H9 (cell line): ENCODE measurements around the gene KCNAB2. TPM values are rescaled to one million over a fixed set of nuclear protein-coding genes. Genes with fewer than 3 reads are reported as not detected.

Source experiments
- DNase-seq: peaks from one replicate; pipeline ENCODE4 v3.0.0-alpha.2; 2017
- H2AFZ ChIP-seq: one replicate; pipeline ENCODE4 v1.6.1; 2013; ENCODE audit warnings: mild to moderate bottlenecking, low read length, control low read depth, moderate library complexity
- H2AK5ac ChIP-seq: 2 replicates; pipeline ENCODE4 v1.6.1; 2013; ENCODE audit warnings: low read length, control low read depth, mixed read lengths; ENCODE audit not compliant: insufficient read length
- H2BK120ac ChIP-seq: one replicate; pipeline ENCODE4 v1.6.1; 2013; ENCODE audit warnings: low read depth, mild to moderate bottlenecking, low read length, control low read depth, inconsistent platforms; ENCODE audit not compliant: poor library complexity, severe bottlenecking
- H2BK12ac ChIP-seq: 2 replicates; pipeline ENCODE4 v1.6.1; 2013; ENCODE audit warnings: low read length, control low read depth, mixed read lengths, low read depth; ENCODE audit not compliant: insufficient read length
- H2BK15ac ChIP-seq: 2 replicates; pipeline ENCODE4 v1.6.1; 2013; ENCODE audit warnings: low read depth, low read length, control low read depth
- H2BK20ac ChIP-seq: one replicate; pipeline ENCODE4 v1.6.1; 2013; ENCODE audit warnings: low read depth, mild to moderate bottlenecking, low read length, control low read depth, inconsistent platforms; ENCODE audit not compliant: poor library complexity, severe bottlenecking
- H2BK5ac ChIP-seq: 2 replicates; pipeline ENCODE4 v1.6.1; 2013; ENCODE audit warnings: low read length, control low read depth, mixed read lengths; ENCODE audit not compliant: insufficient read length
- H3K14ac ChIP-seq: 2 replicates; pipeline ENCODE4 v1.6.1; 2013; ENCODE audit warnings: low read length, control low read depth; ENCODE audit not compliant: insufficient read depth
- H3K18ac ChIP-seq: 2 replicates; pipeline ENCODE4 v1.6.1; 2013; ENCODE audit warnings: low read depth, mild to moderate bottlenecking, mixed read lengths, low read length, control low read depth; ENCODE audit not compliant: insufficient read length
- H3K23ac ChIP-seq: 2 replicates; pipeline ENCODE4 v1.6.1; 2013; ENCODE audit warnings: low read length, control low read depth, mixed read lengths, low read depth; ENCODE audit not compliant: insufficient read length
- H3K23me2 ChIP-seq: 2 replicates; pipeline ENCODE4 v1.6.1; 2013; ENCODE audit warnings: low read depth, mild to moderate bottlenecking, mixed read lengths, low read length, control low read depth; ENCODE audit not compliant: insufficient read length, poor library complexity, severe bottlenecking
- H3K27ac ChIP-seq: 2 replicates; pipeline ENCODE4 v1.5.1; 2013; ENCODE audit warnings: low read length, control low read depth, mixed read lengths, low read depth; ENCODE audit not compliant: insufficient read length
- H3K27me3 ChIP-seq: 2 replicates; pipeline ENCODE4 v1.6.1; 2013; ENCODE audit warnings: low read length, control low read depth, inconsistent platforms; ENCODE audit not compliant: insufficient read depth
- H3K4ac ChIP-seq: 2 replicates; pipeline ENCODE4 v1.6.1; 2013; ENCODE audit warnings: low read depth, mild to moderate bottlenecking, control low read depth, inconsistent platforms, low read length, moderate library complexity
- H3K4me1 ChIP-seq: 2 replicates; pipeline ENCODE4 v1.6.1; 2013; ENCODE audit warnings: low read length, control low read depth, inconsistent platforms; ENCODE audit not compliant: insufficient read depth
- H3K4me2 ChIP-seq: 2 replicates; pipeline ENCODE4 v1.6.1; 2013; ENCODE audit warnings: low read length, control low read depth, mixed read lengths; ENCODE audit not compliant: insufficient read length, insufficient read depth
- H3K56ac ChIP-seq: 2 replicates; pipeline ENCODE4 v1.6.1; 2013; ENCODE audit warnings: low read depth, mild to moderate bottlenecking, mixed read lengths, low read length, control low read depth; ENCODE audit not compliant: insufficient read length
- H3K79me1 ChIP-seq: 2 replicates; pipeline ENCODE4 v1.6.1; 2013; ENCODE audit warnings: low read depth, mild to moderate bottlenecking, moderate library complexity, low read length, control low read depth, inconsistent platforms; ENCODE audit not compliant: insufficient read depth, poor library complexity, severe bottlenecking
- H3K79me2 ChIP-seq: 2 replicates; pipeline ENCODE4 v1.6.1; 2013; ENCODE audit warnings: low read length, control low read depth, inconsistent platforms; ENCODE audit not compliant: insufficient read depth
- H3K9ac ChIP-seq: 2 replicates; pipeline ENCODE4 v1.6.1; 2013; ENCODE audit warnings: low read length, control low read depth, mixed read lengths; ENCODE audit not compliant: insufficient read length; ENCODE audit errors: extremely low read depth
- H3K9me3 ChIP-seq: one replicate; pipeline ENCODE4 v1.6.1; 2013; ENCODE audit warnings: low read depth, low read length, inconsistent platforms; ENCODE audit not compliant: control insufficient read depth
- H3T11ph ChIP-seq: one replicate; pipeline ENCODE4 v1.6.1; 2013; ENCODE audit warnings: mild to moderate bottlenecking, low read length, control low read depth, inconsistent platforms
- H4K20me1 ChIP-seq: one replicate; pipeline ENCODE4 v1.6.1; 2013; ENCODE audit not compliant: control insufficient read depth, insufficient read length, insufficient read depth
- H4K5ac ChIP-seq: 2 replicates; pipeline ENCODE4 v1.6.1; 2013; ENCODE audit warnings: low read depth, mild to moderate bottlenecking, mixed read lengths, low read length, control low read depth; ENCODE audit not compliant: insufficient read length
- H4K8ac ChIP-seq: replicated peaks from 2 replicates; pipeline ENCODE4 v1.6.1; 2013; ENCODE audit warnings: low read length, control low read depth, mixed read lengths, low read depth; ENCODE audit not compliant: insufficient read length
- H4K91ac ChIP-seq: 2 replicates; pipeline ENCODE4 v1.6.1; 2013; ENCODE audit warnings: low read depth, mild to moderate bottlenecking, moderate library complexity, mixed read lengths, low read length, control low read depth; ENCODE audit not compliant: insufficient read length
- H3K27ac Mint-ChIP-seq, 3 experiments: 2 replicates in 2 of 3; 3 replicates in 1 of 3; pipeline ENCODE4 v1.8.0; 2020 to 2021; ENCODE audit warnings: mixed read lengths in 3 of 3, mild to moderate bottlenecking in 1 of 3, moderate library complexity in 1 of 3
- H3K27me3 Mint-ChIP-seq: 2 replicates; pipeline ENCODE4 v1.8.0; 2021; ENCODE audit warnings: low read depth, mild to moderate bottlenecking, moderate library complexity, mixed read lengths
- H3K36me3 Mint-ChIP-seq, 3 experiments: 2 replicates in 2 of 3; 3 replicates in 1 of 3; pipeline ENCODE4 v1.8.0; 2020 to 2021; ENCODE audit warnings: low read depth in 3 of 3, mixed read lengths in 3 of 3; ENCODE audit not compliant: insufficient read depth in 1 of 3
- H3K4me1 Mint-ChIP-seq, 2 experiments: 2 replicates each; pipeline ENCODE4 v1.8.0; 2020; ENCODE audit warnings: mixed read lengths in 2 of 2
- H3K4me3 Mint-ChIP-seq, 2 experiments: 2 replicates in 1 of 2; 3 replicates in 1 of 2; pipeline ENCODE4 v1.8.0; 2020 to 2021; ENCODE audit warnings: mild to moderate bottlenecking in 2 of 2, mixed read lengths in 2 of 2, moderate library complexity in 1 of 2
- H3K9me3 Mint-ChIP-seq, 2 experiments: 2 replicates in 1 of 2; 3 replicates in 1 of 2; pipeline ENCODE4 v1.8.0; 2020; ENCODE audit warnings: mild to moderate bottlenecking in 2 of 2, mixed read lengths in 2 of 2, moderate library complexity in 1 of 2
- CTCF ChIP-seq: fragments of 200-600 bp; sonication (generic); conservative IDR thresholded peaks from 3 replicates; pipeline ENCODE4 v1.8.0; 2021; ENCODE audit warnings: antibody characterized with exemption, mild to moderate bottlenecking
- WGBS: extraction: QIAGEN DNeasy Blood & Tissue Kit; methylation state at CpG from one replicate; pipeline ENCODE4 v1.1.7; 2013; ENCODE audit warnings: missing lambda C conversion rate, low lambda C conversion rate, mixed read lengths; ENCODE audit not compliant: insufficient read length; ENCODE audit errors: extremely low coverage; 5-methylcytosine and 5-hydroxymethylcytosine counted together
- total RNA-seq: library from RNA; stranded (reverse); gene quantifications from 2 replicates; pipeline ENCODE4 v1.2.1, GENCODE V29; 2021

KCNAB2 gene
- total RNA-seq, 1 experiment from 2014 or later, result 8.3 TPM

GRCh38 chr1:6124341-6124740 lies 78.7 kb downstream of the KCNAB2 start:
- no peak for DNase-seq
- Histone ChIP-seq H2AFZ (no peak overlapping the region), H2AK5ac (no peak overlapping the region), H4K20me1 (no peaks in the 10 kb centered on the region), H3K4me1 (peaks cover 3% of the 10 kb centered on the region; the same call in 1 of the 2 replicates), H3K14ac (no peak overlapping the region), H2BK120ac (no peak overlapping the region), H3K79me2 (no peaks in the 10 kb centered on the region), H3K56ac (no peak overlapping the region), H3K27ac (no peak overlapping the region), H2BK15ac (no peak overlapping the region), H3K23me2 (no peaks in the 10 kb centered on the region), H2BK20ac (no peak overlapping the region), H3K79me1 (no peaks in the 10 kb centered on the region), H3K18ac (no peak overlapping the region), H3K23ac (no peak overlapping the region), H3K4me2 (no peak overlapping the region), H3K4ac (no peak overlapping the region), H4K5ac (no peak overlapping the region), H3K9me3 (no peaks in the 10 kb centered on the region), H3K9ac (no peak overlapping the region), H3K27me3 (peaks cover 2% of the 10 kb centered on the region; the same call in 1 of the 2 replicates), H3T11ph (no peak overlapping the region), H2BK5ac (no peak overlapping the region), H2BK12ac (no peak overlapping the region), H4K91ac (no peak overlapping the region), H4K8ac (no peak overlapping the region)
- Mint-ChIP-seq H3K4me1 (peaks cover 3 to 11% of the 10 kb centered on the region in 2 experiments; a peak in 3 of 4 replicates), H3K27ac (no peak overlapping the region), H3K4me3 (no peak overlapping the region), H3K36me3 (no peaks in the 10 kb centered on the region; a peak in 1 of 7 replicates), H3K27me3 (peaks cover 39% of the 10 kb centered on the region), H3K9me3 (no peaks in the 10 kb centered on the region; a peak in 1 of 5 replicates)
- no CpG with 5 or more reads among the region's 12 CpGs for WGBS
- no peak for TF ChIP-seq CTCF
